Middle frontal gyrus (tissue), 1 donor: Measurements from ENCODE around the gene HUNK.
"Not testable (repeated sequence)": the region's sequence is repeated elsewhere in the genome, so short reads cannot be mapped to it uniquely, and the experiment has no call there.

Experiments
- DNase-seq: peaks from one replicate; pipeline ENCODE4 v3.0.0-alpha.2; 2015; ENCODE audit warnings: low spot score; ENCODE audit errors: extremely low spot score

Gene HUNK

GRCh38 chr21:31870472-31871193 is 2.2 kb upstream of the HUNK start:
- no peak for DNase-seq

GRCh38 chr21:31871371-31871770 is 1.4 kb upstream of the HUNK start:
- not testable (repeated sequence) for DNase-seq

GRCh38 chr21:31872072-31872451 is 758 bp upstream of the HUNK start:
- DNase-seq = no peak

- no peak for DNase-seq
Measured at GRCh38 chr21:31873275-31873695, 465 bp downstream of the HUNK start.

GRCh38 chr21:31873696-31874599 is 1.1 kb downstream of the HUNK start:
- no peak for DNase-seq

- no peak for DNase-seq
Measured at GRCh38 chr21:31874812-31875212, 2.0 kb downstream of the HUNK start.

- no peak for DNase-seq
Measured at GRCh38 chr21:31875496-31876015, 2.7 kb downstream of the HUNK start.

- no peak for DNase-seq
Measured at GRCh38 chr21:31877463-31877957, 4.7 kb downstream of the HUNK start.

- no peak for DNase-seq
Measured at GRCh38 chr21:31878831-31879230, 6.0 kb downstream of the HUNK start.

- DNase-seq = no peak
Measured at GRCh38 chr21:31879241-31879650, 6.4 kb downstream of the HUNK start.

GRCh38 chr21:31879911-31880310 is 7.1 kb downstream of the HUNK start:
- DNase-seq = no peak

- no peak for DNase-seq
Measured at GRCh38 chr21:31880816-31881215, 8.0 kb downstream of the HUNK start.

GRCh38 chr21:31882711-31883110 is 9.9 kb downstream of the HUNK start:
- no peak for DNase-seq

GRCh38 chr21:31885146-31885545 is 12.3 kb downstream of the HUNK start:
- no peak for DNase-seq

- DNase-seq = no peak
Measured at GRCh38 chr21:31886915-31887314, 14.1 kb downstream of the HUNK start.

- no peak for DNase-seq
Measured at GRCh38 chr21:31887391-31887841, 14.6 kb downstream of the HUNK start.

GRCh38 chr21:31888936-31889371 is 16.1 kb downstream of the HUNK start:
- DNase-seq = no peak

GRCh38 chr21:31889460-31889859 is 16.6 kb downstream of the HUNK start:
- no peak for DNase-seq

GRCh38 chr21:31892686-31893085 is 19.9 kb downstream of the HUNK start:
- DNase-seq = no peak

- no peak for DNase-seq
Measured at GRCh38 chr21:31893851-31894415, 21.1 kb downstream of the HUNK start.

- DNase-seq = no peak
Measured at GRCh38 chr21:31894457-31894856, 21.6 kb downstream of the HUNK start.
